HUES6 (cell line): Measurements from ENCODE around the gene SUSD2.
"Not testable (repeated sequence)": the region's sequence is repeated elsewhere in the genome, so short reads cannot be mapped to it uniquely, and the experiment has no call there.

Experiments used
- H3K27ac ChIP-seq: 2 replicates; pipeline ENCODE4 v1.7.0; 2013; ENCODE audit warnings: low read depth, mild to moderate bottlenecking, low read length, inconsistent platforms
- H3K27me3 ChIP-seq: 2 replicates; pipeline ENCODE4 v1.6.1; 2013; ENCODE audit warnings: low read length; ENCODE audit not compliant: control insufficient read depth, insufficient read depth
- H3K36me3 ChIP-seq: 2 replicates; pipeline ENCODE4 v1.6.1; 2013; ENCODE audit warnings: low read length; ENCODE audit not compliant: control insufficient read depth, insufficient read depth
- H3K4me1 ChIP-seq: 2 replicates; pipeline ENCODE4 v1.6.1; 2013; ENCODE audit warnings: low read length; ENCODE audit not compliant: control insufficient read depth, insufficient read depth
- H3K4me3 ChIP-seq: 2 replicates; pipeline ENCODE4 v1.5.1; 2013; ENCODE audit warnings: low read depth, low read length
- H3K9ac ChIP-seq: one replicate; pipeline ENCODE4 v1.6.1; 2013; ENCODE audit warnings: mild to moderate bottlenecking, low read length
- H3K9me3 ChIP-seq: 2 replicates; pipeline ENCODE4 v1.6.1; 2013; ENCODE audit warnings: low read depth, low read length; ENCODE audit not compliant: control insufficient read depth, insufficient read depth

The SUSD2 gene

GRCh38 chr22:24191381-24191841 is 10.1 kb downstream of the SUSD2 start:
- Histone ChIP-seq H3K4me1 (no peaks in the 10 kb centered on the region), H3K9me3 (no peaks in the 10 kb centered on the region), H3K4me3 (no peak overlapping the region), H3K9ac (no peak overlapping the region), H3K27ac (no peak overlapping the region), H3K27me3 (no peaks in the 10 kb centered on the region), H3K36me3 (no peaks in the 10 kb centered on the region)

GRCh38 chr22:24191893-24192292 is 10.6 kb downstream of the SUSD2 start:
- Histone ChIP-seq H3K9ac (no peak overlapping the region), H3K9me3 (no peaks in the 10 kb centered on the region), H3K27ac (no peak overlapping the region), H3K36me3 (no peaks in the 10 kb centered on the region), H3K4me3 (no peak overlapping the region), H3K27me3 (no peaks in the 10 kb centered on the region), H3K4me1 (no peaks in the 10 kb centered on the region)

- no peak overlapping the region for H3K27ac ChIP-seq
These were observed 17.4 kb downstream of the SUSD2 start for GRCh38 chr22:24198682-24199052.

GRCh38 chr22:24200619-24201212 is 19.4 kb downstream of the SUSD2 start:
- Histone ChIP-seq H3K4me1 (peaks cover 3% of the 10 kb centered on the region; the same call in 1 of the 2 replicates), H3K4me3 (no peak overlapping the region), H3K9ac (no peak overlapping the region), H3K27ac (no peak overlapping the region), H3K36me3 (no peaks in the 10 kb centered on the region), H3K27me3 (no peaks in the 10 kb centered on the region), H3K9me3 (peaks cover 11% of the 10 kb centered on the region)

More at GRCh38 chr22:24198682-24199052, 17.4 kb downstream of the SUSD2 start:
- H3K36me3 ChIP-seq: no peaks in the 10 kb centered on the region
- peaks cover 3% of the 10 kb centered on the region; the same call in 1 of the 2 replicates for H3K4me1 ChIP-seq
- no peak overlapping the region for H3K4me3 ChIP-seq
- no peaks in the 10 kb centered on the region for H3K9me3 ChIP-seq
- H3K27me3 ChIP-seq: no peaks in the 10 kb centered on the region
- no peak overlapping the region for H3K9ac ChIP-seq

GRCh38 chr22:24201681-24202614 is 20.7 kb downstream of the SUSD2 start:
- Histone ChIP-seq H3K4me3 (no peak overlapping the region), H3K36me3 (no peaks in the 10 kb centered on the region), H3K9me3 (peaks cover 11% of the 10 kb centered on the region), H3K27ac (no peak overlapping the region), H3K4me1 (peaks cover 9% of the 10 kb centered on the region; the same call in 1 of the 2 replicates), H3K9ac (no peak overlapping the region), H3K27me3 (no peaks in the 10 kb centered on the region)

GRCh38 chr22:24203856-24204255 is 22.6 kb downstream of the SUSD2 start:
- H3K4me3 ChIP-seq, H3K27me3 ChIP-seq, H3K36me3 ChIP-seq, H3K27ac ChIP-seq, H3K9ac ChIP-seq: not testable (repeated sequence)
- Histone ChIP-seq H3K4me1 (peaks cover 23% of the 10 kb centered on the region), H3K9me3 (peaks cover 11% of the 10 kb centered on the region)

- Histone ChIP-seq H3K9me3 (peaks cover 11% of the 10 kb centered on the region), H3K36me3 (no peaks in the 10 kb centered on the region), H3K9ac (no peak overlapping the region), H3K4me3 (no peak overlapping the region), H3K27me3 (no peaks in the 10 kb centered on the region), H3K27ac (peak overlapping the region; percentile 8; the same call in 1 of the 2 replicates), H3K4me1 (peaks cover 23% of the 10 kb centered on the region)
These were observed 24.3 kb downstream of the SUSD2 start for GRCh38 chr22:24205438-24206195.

GRCh38 chr22:24206460-24207263 is 25.4 kb downstream of the SUSD2 start:
- not testable (repeated sequence) for H3K4me3 ChIP-seq, H3K36me3 ChIP-seq, H3K27me3 ChIP-seq
- Histone ChIP-seq H3K27ac (peak overlapping the region; percentile 84; the same call in 1 of the 2 replicates), H3K4me1 (peaks cover 23% of the 10 kb centered on the region), H3K9ac (peak overlapping the region; percentile 62), H3K9me3 (peaks cover 11% of the 10 kb centered on the region)

GRCh38 chr22:24207264-24208011 is 26.2 kb downstream of the SUSD2 start:
- Histone ChIP-seq H3K27ac (peak overlapping the region; percentile 62), H3K9ac (peak overlapping the region; percentile 44), H3K4me3 (no peak overlapping the region), H3K36me3 (no peaks in the 10 kb centered on the region), H3K4me1 (peaks cover 20% of the 10 kb centered on the region), H3K27me3 (no peaks in the 10 kb centered on the region), H3K9me3 (peaks cover 11% of the 10 kb centered on the region)
